HTERT RPE-1 (cell line): ENCODE results near the gene WDR59.
"Not testable (repeated sequence)": the region's sequence is repeated elsewhere in the genome, so short reads cannot be mapped to it uniquely, and the experiment has no call there.

Experiments used
- in situ Hi-C: fragments of 300-500 bp; cut with MboI; formaldehyde crosslinking; loops from 4 replicates; pipeline ENCODE4 v1.14.3; 2020; ENCODE audit warnings: low sequenced_read_pairs

Gene WDR59

DNA sequence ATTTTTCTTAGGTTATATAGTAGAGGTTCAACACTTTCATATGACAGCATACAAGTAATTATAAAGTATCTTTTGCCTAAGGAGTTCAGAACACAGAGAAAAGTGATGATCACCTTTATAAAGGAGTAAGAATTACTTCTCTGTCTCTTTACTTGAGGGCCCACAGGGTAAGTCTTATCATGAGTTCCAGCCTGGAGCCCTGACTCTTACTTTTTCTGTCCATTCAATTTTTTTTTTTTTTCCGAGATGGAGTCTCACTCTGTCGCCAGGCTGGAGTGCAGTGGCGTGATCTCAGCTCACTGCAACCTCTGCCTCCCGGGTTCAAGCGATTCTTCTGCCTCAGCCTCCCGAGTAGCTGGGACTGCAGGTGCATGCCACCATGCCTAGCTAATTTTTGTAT lies 28.2 kb upstream of the WDR59 start:
- in situ Hi-C loops = not testable (repeated sequence)

DNA sequence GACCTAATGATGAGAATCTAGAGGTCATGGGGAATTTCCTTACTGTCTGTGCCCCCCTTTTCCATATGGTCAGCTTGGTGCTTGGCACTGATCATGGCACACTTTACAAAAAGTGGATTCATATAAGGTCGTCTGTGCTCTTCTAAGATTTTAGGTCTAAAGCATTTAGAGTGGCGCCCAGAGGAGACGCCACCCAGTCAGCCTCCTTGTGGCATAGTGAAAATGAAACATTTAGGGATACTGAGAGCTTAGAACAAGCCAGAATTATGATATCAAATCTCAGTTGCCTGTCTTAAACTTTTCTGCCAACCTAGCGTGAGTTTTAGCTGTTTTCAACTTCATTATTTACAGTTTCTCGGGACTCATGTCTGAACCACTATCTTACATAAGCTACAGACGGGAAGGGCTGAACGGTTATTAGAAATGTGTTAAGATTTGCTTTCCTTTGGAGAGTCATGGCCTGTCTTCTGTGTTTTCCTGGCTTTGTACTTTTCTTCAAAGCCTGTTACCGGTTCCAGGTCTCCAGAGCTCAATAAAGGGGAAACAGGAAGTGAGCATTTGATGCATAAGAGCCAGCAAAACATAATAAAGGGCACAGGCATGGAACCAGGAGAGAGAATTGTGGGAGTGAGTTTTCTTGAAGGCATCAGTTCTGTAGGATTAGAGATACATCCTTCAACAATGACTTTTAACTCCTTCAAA lies 27.6 kb upstream of the WDR59 start:
- in situ Hi-C loops = no loop called here

DNA sequence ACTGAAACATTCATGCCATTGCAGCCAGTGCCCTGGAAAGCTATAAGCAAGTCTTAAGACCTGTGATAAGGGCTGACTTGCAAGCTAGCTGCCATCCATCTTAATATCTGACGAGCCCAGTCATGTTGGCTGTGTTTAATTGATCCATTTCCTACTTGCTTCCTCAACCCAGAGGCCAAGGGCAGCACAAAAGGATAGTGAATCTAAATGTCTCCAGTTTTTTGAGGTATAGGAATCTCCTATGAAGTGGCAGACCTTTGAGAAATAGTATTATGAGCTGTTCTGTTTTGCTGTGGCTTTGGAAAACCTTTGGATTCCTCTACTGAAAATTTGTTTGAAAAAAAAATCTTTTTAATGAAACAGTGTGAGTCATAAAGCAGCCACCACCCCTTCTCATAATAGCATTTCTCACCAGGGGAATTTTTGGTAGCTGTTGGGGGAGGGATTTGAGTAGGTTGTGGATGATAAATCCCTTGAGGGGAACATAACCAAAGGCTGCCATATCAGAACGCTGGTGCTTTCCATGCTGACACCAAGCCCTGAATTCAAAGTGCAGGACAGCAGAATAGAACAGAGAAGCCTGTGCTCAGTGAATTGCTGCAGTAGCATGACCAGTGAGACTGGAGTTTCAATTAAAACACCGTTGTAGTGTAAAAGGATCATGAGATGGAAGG lies 26.8 kb upstream of the WDR59 start:
- in situ Hi-C loops = no loop called here

DNA sequence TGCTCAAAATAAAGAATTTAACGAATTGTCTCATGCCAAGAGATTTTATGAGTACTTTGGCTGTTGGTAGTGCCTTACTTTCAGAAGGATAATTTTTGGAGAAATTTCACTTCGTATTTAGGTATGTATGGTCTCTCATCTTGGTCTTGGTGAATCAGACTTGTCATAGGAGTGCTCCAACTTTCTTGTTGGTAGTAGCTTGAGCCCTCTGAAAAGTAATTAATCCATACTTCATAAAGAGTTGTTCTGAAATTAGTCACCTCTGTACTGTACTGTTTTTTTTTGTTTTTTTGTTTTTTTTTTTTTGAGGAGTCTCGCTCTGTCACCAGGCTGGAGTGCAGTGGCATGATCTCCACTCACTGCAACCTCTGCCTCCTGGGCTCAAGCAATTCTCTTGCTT lies 25.5 kb upstream of the WDR59 start:
- in situ Hi-C loops = no loop called here

DNA sequence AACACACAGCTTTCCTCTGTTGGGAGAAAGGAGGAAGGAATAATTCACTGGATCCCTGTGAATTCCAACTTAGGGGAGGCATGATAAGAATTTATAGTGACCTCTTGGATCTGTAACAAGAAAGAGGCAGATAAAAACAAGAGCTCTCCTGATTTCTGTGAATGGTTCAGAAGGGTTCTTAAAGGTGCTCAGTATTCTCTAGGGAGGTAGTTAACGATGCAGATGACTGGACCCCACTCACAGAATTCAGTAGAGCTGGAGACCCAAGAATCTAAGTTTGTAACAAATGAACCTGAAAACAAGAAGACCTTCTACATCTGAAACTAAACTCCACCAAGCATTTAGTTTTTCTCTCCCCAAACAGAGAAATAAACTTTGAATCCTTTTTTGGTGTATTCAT lies 22.5 kb upstream of the WDR59 start:
- in situ Hi-C loops = no loop called here

DNA sequence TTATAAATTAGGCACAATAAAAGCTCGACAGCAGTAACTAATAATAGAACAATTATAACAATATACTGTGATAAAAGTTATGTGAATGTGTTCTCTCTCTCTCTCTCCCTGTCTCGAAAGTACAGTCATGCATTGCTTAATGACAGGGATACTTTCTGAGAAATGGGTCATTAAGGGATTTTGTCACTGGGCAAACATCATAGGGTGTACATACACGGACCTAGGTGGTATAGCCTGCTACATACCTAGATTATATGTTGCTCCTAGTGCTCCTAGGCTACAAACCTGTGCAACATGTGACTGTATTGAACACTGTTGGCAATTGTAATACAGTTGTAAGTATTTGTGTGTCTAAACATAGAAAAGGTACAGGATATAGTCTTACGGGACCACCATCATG lies 20.8 kb upstream of the WDR59 start:
- in situ Hi-C loops = no loop called here

DNA sequence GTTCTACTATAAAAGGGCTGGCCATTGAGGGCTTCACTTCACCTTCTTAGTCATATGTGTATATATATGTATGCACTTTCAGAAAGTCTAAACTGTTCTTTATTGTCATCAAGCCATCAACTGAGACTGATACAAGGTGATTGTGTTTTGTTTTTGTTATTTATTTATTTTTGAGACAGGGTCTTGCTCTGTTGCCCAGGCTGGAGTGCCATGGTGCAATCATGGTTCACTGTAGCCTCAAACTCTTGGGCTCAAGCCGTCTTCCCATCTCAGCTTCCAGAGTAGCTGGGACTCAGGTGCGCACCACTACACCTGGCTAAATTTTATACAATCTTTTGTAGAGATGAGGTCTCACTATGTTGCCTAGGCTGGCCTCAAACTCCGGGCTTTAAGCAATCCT lies 19.5 kb upstream of the WDR59 start:
- in situ Hi-C loops = no loop called here

DNA sequence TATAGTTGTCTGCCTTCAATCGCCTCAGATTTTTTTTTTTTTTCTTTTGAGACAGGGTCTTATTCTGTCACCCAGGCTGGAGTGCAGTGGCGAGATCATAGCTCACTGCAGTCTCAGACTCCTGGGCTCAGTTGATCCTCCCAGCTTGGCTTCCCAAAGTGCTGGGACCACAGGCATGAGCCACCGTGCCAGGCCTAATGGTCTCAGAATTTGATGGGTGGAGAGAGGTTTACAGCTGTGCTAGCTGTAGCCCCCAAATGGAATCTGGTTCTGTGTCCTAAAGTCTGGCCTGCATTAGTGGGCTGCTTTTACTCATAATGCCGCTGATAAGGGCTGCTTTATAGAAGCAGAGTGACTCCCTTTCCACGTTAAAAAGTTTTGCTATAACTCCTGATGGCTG lies 19.0 kb upstream of the WDR59 start:
- in situ Hi-C loops = no loop called here

DNA sequence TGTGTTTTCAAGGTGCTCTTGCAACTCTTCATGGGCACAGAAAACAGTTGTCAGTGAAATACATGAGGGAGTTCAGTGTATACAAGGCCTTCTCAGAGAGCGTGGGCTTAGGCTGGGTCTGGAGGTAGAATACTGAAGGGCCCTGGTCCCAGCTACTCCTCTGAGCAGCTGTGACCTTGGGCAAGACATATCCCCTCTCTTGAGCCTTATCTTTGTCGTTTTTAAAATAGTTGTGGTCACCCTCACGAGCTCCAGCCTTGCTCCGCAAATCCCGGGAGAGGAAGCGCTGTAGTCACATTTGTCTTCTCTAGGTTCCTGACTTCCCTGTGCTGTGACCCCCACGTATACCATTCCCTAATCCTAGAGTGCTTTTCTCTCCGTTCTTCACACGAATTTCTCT lies 17.6 kb upstream of the WDR59 start:
- in situ Hi-C loops = no loop called here

DNA sequence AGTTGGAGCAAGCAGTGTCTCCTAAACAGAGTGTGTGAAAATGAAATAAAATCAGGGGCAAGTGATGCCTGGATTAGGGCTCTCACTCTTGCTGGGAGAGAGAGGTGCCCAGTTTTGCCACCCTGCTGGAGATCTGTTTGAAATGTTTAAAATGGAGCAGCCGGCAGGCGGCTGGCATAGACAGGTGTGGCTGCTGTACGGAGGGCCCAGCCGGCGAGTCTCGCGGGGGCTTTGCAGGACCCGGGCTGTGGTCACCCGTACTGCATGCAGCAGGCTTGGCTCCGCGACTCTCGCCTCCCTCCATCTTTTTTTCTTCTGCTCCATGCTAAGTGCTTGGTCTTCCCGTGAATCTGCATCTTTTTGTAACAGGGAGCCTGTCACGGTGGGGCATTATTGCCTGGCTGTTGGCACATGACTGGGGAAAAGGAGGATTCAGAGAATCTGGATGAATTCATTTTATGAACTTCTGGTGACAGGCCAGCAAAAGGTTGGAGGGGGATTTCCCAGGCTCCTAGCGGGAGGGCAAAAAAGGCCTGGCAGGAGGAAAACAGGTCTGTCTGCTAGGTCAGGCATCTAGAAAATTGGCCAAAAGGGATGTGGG lies 15.7 kb upstream of the WDR59 start:
- in situ Hi-C loops = no loop called here

DNA sequence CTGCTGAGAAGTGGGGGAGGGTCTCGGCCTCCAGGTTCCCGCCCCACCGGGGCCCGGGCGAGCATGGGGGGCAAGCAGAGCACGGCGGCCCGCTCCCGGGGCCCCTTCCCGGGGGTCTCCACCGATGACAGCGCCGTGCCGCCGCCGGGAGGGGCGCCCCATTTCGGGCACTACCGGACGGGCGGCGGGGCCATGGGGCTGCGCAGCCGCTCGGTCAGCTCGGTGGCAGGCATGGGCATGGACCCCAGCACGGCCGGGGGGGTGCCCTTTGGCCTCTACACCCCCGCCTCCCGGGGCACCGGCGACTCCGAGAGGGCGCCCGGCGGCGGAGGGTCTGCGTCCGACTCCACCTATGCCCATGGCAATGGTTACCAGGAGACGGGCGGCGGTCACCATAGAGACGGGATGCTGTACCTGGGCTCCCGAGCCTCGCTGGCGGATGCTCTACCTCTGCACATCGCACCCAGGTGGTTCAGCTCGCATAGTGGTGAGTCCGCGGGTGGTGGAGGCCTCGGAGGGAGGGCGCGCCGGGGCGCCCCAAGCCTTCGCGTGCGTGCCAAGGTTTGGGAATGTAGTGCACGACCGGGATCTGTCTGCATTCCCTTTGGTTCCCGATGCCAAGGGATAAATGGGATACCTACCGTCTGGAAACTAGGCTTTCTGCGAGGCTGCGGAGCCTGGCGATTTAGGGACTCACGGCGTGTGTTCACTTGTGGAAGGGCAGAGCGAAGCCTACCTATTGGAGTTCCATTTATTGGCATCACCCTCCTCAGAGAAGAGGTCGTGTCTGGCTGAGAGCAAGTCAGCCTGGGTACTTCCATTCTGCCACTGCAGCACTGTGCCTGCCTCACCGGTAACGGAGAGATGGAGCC lies 14.9 kb upstream of the WDR59 start:
- in situ Hi-C loops = no loop called here

DNA sequence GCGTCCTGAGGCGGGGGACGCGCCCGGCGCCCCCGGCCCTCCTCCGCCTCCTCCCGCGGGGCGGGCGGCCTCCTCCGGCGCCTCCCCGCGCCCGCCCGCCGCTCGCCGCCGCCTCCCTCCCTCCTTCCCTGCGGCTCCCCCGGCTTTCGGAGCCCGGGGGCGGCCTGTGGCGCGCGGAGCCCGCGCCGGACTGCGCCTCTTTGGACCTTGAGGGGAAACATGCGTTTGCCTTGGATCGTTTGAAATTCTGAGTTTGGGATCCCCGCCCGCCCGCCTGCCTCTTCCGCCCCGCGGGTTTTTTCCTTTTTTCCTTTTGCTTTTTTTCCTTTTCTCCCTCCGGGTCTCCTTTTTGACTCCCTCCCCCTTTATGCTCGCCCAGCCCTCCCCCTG lies 14.3 kb upstream of the WDR59 start:
- in situ Hi-C loops = no loop called here

DNA sequence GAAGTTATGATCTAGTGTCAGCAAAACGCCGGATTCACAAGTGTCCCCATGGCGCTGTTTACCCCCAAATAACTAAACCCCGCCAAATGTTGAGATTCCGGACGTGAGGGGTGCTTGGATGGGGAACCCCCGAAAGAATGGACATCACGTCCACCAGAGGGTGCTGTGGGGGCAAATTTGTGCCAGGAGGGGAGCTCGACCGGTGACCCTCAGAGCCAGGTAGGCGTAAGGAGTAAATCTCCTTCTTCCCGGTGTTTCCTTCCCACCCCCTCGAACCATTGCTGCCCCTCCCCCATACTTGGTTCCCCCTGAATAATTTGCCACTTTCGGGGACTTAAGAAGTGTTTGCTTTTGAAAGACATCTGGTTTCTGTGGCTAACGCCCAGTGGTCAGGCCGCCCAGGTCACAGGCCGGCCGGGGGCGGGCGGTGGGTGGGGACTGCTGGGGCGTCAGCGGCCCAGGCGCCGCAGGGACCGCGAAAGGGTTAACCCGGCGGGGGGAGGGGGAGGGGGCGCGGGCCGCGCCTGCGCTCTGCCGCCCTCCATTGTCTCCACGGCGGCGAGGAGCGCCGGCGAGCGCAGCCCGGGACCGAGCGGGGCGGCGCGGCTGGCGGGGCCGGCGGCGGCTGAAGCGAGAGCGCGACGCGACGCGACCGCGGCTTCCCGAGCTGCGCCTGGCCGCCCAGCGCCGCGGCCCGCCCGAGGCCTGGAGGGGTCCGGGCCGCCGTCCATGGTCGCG lies 13.7 kb upstream of the WDR59 start, which contains the start of gene ZNRF1:
ZNRF1 (plus strand) TSS at position 544 of the 738 bp plus-strand sequence. CDS start 648 bp downstream, outside the sequence.
- in situ Hi-C loops = no loop called here

DNA sequence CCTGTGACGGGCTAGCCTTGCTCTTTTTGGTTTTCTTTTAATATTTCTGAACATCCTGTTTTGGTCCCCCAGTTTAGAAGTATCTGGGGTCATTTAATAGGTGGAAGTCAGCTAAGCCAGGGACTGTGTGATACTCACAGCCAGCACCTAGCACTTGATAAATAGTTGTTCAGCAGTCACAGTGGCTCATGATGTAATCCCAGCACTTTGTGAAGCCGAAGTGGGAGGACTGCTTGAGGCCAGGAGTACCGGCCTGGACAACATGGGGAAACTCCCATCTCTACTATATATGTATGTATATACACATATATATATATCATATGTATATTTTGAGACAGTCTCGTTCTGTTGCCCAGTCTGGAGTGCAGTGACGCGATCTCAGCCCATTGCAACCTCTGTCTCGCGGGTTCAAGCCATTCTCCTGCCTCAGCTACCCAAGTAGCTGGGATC lies 12.1 kb upstream of the WDR59 start:
- in situ Hi-C loops = no loop called here

DNA sequence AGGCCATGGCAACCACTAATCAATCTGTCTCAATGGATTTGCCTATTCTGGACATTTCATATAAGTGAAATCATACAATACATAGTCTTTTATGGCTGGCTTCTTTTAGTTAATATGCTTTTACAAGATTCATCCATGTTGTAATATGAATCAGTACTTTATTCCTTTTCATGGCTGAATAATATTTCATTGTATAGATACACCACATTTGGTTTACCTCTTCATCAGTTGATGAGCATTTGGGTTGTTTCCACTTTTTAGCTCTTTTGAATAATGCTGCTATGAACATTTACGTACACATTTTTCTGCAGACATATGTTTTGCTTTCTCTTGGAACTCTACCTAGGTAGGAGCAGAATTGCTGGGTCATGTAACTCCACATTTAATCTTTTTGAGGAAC lies 11.1 kb upstream of the WDR59 start:
- in situ Hi-C loops = no loop called here

DNA sequence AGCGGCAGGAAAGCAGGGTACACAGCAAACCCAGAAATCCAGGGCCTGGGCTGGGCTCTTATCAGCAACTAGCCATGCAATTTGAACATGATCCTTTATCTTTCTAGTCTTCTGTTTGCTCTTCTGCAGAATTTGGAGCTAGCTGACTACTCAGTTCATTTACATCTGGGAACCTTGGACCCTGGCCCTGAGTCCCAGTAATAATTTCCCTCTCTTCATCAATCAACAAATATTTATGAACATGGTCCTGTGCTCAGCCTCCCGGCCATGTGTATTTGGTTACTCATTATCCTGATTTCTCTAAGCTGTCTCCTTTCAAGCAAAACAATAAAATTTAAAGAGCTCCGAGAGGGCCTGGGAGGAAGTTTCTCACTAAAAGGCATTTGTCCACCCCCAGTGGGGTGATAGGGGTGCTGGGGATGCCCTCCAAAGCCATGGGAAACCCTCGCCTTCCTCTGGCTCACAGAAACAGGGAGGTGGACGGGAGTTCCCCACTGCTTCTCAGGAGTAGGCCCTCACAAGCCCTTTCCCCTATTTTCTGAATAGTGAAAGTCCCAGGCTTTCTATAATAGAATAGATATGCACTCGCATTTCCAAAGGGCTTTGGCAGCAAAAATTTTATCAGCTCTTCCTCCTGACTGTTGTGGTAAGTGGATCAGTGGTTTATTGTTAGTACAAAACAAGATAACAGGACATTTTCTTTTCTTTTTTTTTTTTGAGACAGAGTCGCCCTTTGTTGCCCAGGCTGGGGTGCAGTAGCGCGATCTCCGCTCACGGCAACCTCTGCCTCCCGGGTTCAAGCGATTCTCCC lies 6.9 kb upstream of the WDR59 start:
- in situ Hi-C loops = no loop called here

DNA sequence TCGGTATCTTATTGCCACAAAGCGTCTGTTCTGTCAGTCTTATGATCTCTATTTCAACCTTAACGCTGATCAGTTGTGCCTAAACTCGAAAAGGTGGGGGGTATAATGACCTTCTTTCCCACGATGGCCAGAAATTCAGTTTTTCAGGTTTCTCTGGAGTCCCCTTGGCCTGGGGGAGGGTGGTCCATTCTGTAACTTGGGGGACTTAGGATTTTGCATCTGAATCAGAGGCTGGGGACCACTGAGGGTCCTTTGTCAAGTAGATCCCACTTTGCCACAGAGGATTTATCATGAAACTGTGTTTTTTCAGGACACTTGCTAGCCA lies 6.3 kb upstream of the WDR59 start:
- in situ Hi-C loops = no loop called here

DNA sequence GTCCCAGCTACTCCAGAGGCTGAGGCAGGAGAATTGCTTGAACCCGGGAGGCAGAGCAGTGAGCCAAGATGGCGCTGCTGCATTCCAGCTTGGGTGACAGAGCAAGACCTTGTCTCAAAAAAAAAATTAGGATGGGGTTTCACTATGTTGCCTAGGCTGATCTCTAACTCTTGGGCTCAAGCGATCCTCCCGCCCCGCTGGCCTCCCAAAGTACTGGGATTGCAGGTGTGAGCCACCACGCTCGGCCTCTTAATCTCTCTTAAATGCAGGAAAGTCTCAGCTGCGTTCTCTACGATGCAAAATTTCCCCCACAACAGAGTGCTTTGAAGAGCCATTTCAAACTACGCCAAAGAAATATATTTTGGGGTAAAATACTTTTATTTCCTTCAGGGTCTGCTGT lies 5.9 kb upstream of the WDR59 start:
- in situ Hi-C loops = no loop called here

DNA sequence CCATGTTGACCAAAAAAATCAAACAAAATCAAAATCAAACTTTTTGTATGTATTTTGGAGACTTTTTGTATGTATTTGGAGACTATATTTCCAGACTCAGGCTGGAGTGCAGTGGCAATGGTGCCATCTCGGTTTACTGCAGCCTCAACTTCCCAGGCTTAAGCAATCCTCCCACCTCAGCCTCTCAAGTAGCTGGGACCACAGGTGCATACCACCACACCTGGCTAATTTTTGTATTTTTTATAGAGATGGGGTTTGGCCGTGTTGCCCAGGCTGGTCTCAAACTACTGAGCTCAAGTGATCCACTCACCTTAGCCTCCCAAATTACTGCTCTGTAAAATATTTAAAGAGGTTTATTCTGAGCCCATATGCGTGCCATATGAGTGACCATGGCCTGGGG lies 4.9 kb upstream of the WDR59 start:
- in situ Hi-C loops = not testable (repeated sequence)
